ENCODE data around the gene GYS1.
A peak's percentile ranks its signal among the peaks of the same experiment; 100 is the strongest.

DNA sequence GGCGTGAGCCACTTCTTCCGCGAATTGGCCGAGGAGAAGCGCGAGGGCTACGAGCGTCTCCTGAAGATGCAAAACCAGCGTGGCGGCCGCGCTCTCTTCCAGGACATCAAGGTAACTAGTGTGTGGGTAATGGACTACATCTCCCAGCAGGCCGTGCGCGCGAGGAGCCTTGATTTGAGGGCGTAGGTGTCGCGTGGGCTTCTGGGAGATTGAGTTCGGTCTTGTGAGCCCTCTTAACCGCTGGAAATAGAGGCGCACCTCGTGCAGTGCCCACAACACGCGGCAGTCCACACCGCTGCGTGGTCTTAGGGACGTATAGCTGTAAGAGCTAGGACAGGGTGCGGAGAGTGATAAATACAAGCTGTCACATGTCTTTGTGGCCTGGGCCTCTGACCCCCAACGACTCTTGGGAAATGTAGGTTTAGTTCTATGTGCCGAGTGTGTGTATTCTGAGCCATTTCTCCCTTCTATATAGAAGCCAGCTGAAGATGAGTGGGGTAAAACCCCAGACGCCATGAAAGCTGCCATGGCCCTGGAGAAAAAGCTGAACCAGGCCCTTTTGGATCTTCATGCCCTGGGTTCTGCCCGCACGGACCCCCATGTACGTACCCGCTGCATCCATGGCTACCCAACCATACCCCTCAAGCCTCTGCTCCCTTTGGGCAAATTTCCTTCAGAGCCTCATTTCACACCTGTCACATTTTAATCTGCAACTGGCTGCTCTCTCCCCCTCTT, 27.1 kb downstream of the GYS1 start:
- TF ChIP-seq CTCF (IDR thresholded peaks at IDR 0.05) (no peak), POLR2AphosphoS5 (IDR thresholded peaks at IDR 0.05) (peak; percentile 1 to 86 (median 36))

Data from stomach (tissue), 4 donors.